ENCODE measurements around the gene UBE2I.
A peak's percentile ranks its signal among the peaks of the same experiment; 100 is the strongest.
"Not testable (repeated sequence)": the region's sequence is repeated elsewhere in the genome, so short reads cannot be mapped to it uniquely, and the experiment has no call there.

The UBE2I gene

GRCh38 chr16:1292808-1293207 is 16.6 kb upstream of the UBE2I start:
- H3K9me3 ChIP-seq (ENCODE audit: control insufficient read depth in 1 of 2, low read length in 2 of 2); H3K27ac ChIP-seq (ENCODE audit: low read depth, low read length); H3K9ac ChIP-seq (ENCODE audit: low read depth in 1 of 2, low read length in 2 of 2); H3K4me3 ChIP-seq (ENCODE audit: low read depth in 1 of 2, low read length in 2 of 2); H3K36me3 ChIP-seq (ENCODE audit: control insufficient read depth in 1 of 2, insufficient read depth in 2 of 2, low read length in 2 of 2): not testable (repeated sequence)
- Histone ChIP-seq H3K27me3 (ENCODE audit: control insufficient read depth in 1 of 2, insufficient read depth in 2 of 2, low read length in 2 of 2) (peaks cover 16 to 25% of the 10 kb centered on the region in 2 donors), H3K4me1 (ENCODE audit: control insufficient read depth in 1 of 2, insufficient read depth in 2 of 2, low read length in 2 of 2) (peaks cover 7 to 14% of the 10 kb centered on the region in 2 donors)

GRCh38 chr16:1293921-1294656 is 15.3 kb upstream of the UBE2I start:
- Histone ChIP-seq H3K27me3 (ENCODE audit: control insufficient read depth in 1 of 2, insufficient read depth in 2 of 2, low read length in 2 of 2) (peaks cover 6 to 16% of the 10 kb centered on the region in 2 donors), H3K4me3 (ENCODE audit: low read depth in 1 of 2, low read length in 2 of 2) (no peak overlapping the region), H3K9me3 (ENCODE audit: control insufficient read depth in 1 of 2, low read length in 2 of 2) (no peaks in the 10 kb centered on the region), H3K36me3 (ENCODE audit: control insufficient read depth in 1 of 2, insufficient read depth in 2 of 2, low read length in 2 of 2) (no peaks in the 10 kb centered on the region), H3K4me1 (ENCODE audit: control insufficient read depth in 1 of 2, insufficient read depth in 2 of 2, low read length in 2 of 2) (peaks cover 9% of the 10 kb centered on the region in 2 donors), H3K27ac (ENCODE audit: low read depth, low read length) (no peak overlapping the region), H3K9ac (ENCODE audit: low read depth in 1 of 2, low read length in 2 of 2) (no peak overlapping the region)

DNA sequence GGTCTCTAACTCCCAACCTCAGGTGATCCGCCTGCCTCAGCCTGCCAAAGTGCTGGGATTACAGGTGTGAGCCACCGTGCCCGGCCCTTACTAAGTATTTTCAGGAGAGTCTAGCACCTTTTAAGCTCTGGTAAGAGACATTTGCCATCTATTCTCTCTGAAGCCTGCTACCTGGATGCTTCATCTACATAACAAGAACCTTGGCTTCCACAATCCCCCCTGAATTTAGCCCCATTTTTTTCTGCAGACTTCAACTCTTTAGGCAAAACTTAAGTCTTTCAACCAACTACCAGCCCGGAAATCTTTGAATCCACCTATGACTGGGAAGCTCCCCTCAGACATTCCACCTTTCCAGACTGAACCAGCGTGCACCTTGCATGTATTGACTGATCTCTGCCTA is 14.0 kb upstream of the UBE2I start:
- peaks cover 0 to 19% of the 10 kb centered on the region in 2 donors for H3K27me3 ChIP-seq (ENCODE audit: control insufficient read depth in 1 of 2, insufficient read depth in 2 of 2, low read length in 2 of 2)

DNA sequence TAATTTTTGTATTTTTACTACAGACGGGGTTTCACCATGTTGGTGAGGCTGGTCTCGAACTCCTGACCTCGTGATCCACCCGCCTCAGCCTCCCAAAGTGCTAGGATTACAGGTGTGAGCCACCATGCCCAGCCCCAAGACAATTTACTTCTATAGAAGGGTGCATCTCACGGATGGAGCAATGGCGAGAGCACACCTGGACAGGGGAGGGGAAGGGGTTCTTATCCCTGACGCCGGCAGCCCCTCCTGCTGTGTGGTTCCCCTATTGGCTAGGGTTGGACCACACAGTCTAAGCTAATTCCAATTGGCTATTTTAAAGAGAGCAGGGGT is 12.8 kb upstream of the UBE2I start:
- H3K4me3 ChIP-seq (ENCODE audit: low read depth in 1 of 2, low read length in 2 of 2): not testable (repeated sequence)

More for the DNA sequence above, 14.0 kb upstream of the UBE2I start:
- Histone ChIP-seq H3K27ac (ENCODE audit: low read depth, low read length) (no peak overlapping the region), H3K9me3 (ENCODE audit: control insufficient read depth in 1 of 2, low read length in 2 of 2) (no peaks in the 10 kb centered on the region), H3K9ac (ENCODE audit: low read depth in 1 of 2, low read length in 2 of 2) (no peak overlapping the region), H3K4me3 (ENCODE audit: low read depth in 1 of 2, low read length in 2 of 2) (no peak overlapping the region), H3K4me1 (ENCODE audit: control insufficient read depth in 1 of 2, insufficient read depth in 2 of 2, low read length in 2 of 2) (peaks cover 12 to 14% of the 10 kb centered on the region in 2 donors), H3K36me3 (ENCODE audit: control insufficient read depth in 1 of 2, insufficient read depth in 2 of 2, low read length in 2 of 2) (no peaks in the 10 kb centered on the region)

GRCh38 chr16:1297018-1297696 is 12.3 kb upstream of the UBE2I start:
- peaks cover 0 to 18% of the 10 kb centered on the region in 2 donors for H3K27me3 ChIP-seq (ENCODE audit: control insufficient read depth in 1 of 2, insufficient read depth in 2 of 2, low read length in 2 of 2)
- H3K9me3 ChIP-seq (ENCODE audit: control insufficient read depth in 1 of 2, low read length in 2 of 2): no peaks in the 10 kb centered on the region
- peaks cover 12 to 15% of the 10 kb centered on the region in 2 donors for H3K4me1 ChIP-seq (ENCODE audit: control insufficient read depth in 1 of 2, insufficient read depth in 2 of 2, low read length in 2 of 2)
- no peaks in the 10 kb centered on the region for H3K36me3 ChIP-seq (ENCODE audit: control insufficient read depth in 1 of 2, insufficient read depth in 2 of 2, low read length in 2 of 2)
- no peak overlapping the region for H3K27ac ChIP-seq (ENCODE audit: low read depth, low read length)
- H3K4me3 ChIP-seq (ENCODE audit: low read depth in 1 of 2, low read length in 2 of 2): no peak overlapping the region
- H3K9ac ChIP-seq (ENCODE audit: low read depth in 1 of 2, low read length in 2 of 2): peak overlapping the region in 1 of 2 donors; percentile 25

More for the DNA sequence above, 12.8 kb upstream of the UBE2I start:
- not testable (repeated sequence) for H3K9me3 ChIP-seq (ENCODE audit: control insufficient read depth in 1 of 2, low read length in 2 of 2); H3K36me3 ChIP-seq (ENCODE audit: control insufficient read depth in 1 of 2, insufficient read depth in 2 of 2, low read length in 2 of 2); H3K27ac ChIP-seq (ENCODE audit: low read depth, low read length)
- Histone ChIP-seq H3K4me1 (ENCODE audit: control insufficient read depth in 1 of 2, insufficient read depth in 2 of 2, low read length in 2 of 2) (peaks cover 12 to 16% of the 10 kb centered on the region in 2 donors), H3K9ac (ENCODE audit: low read depth in 1 of 2, low read length in 2 of 2) (peak overlapping the region in 1 of 2 donors; percentile 25), H3K27me3 (ENCODE audit: control insufficient read depth in 1 of 2, insufficient read depth in 2 of 2, low read length in 2 of 2) (peaks cover 0 to 19% of the 10 kb centered on the region in 2 donors)

DNA sequence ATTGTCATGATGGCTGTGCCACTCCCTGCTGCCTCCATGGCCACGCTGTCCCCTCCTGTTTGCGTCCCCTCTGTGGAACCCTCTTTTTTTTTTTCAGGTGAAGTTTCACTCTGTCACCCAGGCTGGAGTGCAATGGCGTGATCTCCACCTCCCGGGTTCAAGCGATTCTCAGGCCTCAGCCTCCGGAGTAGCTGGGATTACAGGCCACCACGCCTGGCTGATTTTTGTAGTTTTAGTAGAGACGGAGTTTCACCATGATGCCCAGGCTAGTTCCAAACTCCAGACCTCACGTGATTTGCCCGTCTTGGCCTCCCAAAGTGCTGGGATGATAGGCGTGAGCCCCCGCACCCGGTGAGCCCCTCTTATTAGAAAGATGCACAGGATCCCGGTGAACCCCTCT is 11.0 kb upstream of the UBE2I start:
- Histone ChIP-seq H3K27ac (ENCODE audit: low read depth, low read length) (no peak overlapping the region), H3K9ac (ENCODE audit: low read depth in 1 of 2, low read length in 2 of 2) (no peak overlapping the region), H3K9me3 (ENCODE audit: control insufficient read depth in 1 of 2, low read length in 2 of 2) (no peaks in the 10 kb centered on the region), H3K4me3 (ENCODE audit: low read depth in 1 of 2, low read length in 2 of 2) (no peak overlapping the region), H3K36me3 (ENCODE audit: control insufficient read depth in 1 of 2, insufficient read depth in 2 of 2, low read length in 2 of 2) (no peaks in the 10 kb centered on the region), H3K27me3 (ENCODE audit: control insufficient read depth in 1 of 2, insufficient read depth in 2 of 2, low read length in 2 of 2) (peaks cover 0 to 18% of the 10 kb centered on the region in 2 donors), H3K4me1 (ENCODE audit: control insufficient read depth in 1 of 2, insufficient read depth in 2 of 2, low read length in 2 of 2) (peaks cover 15 to 21% of the 10 kb centered on the region in 2 donors)

- no peaks in the 10 kb centered on the region for H3K9me3 ChIP-seq (ENCODE audit: control insufficient read depth in 1 of 2, low read length in 2 of 2)
- no peak overlapping the region for H3K27ac ChIP-seq (ENCODE audit: low read depth, low read length)
- H3K9ac ChIP-seq (ENCODE audit: low read depth in 1 of 2, low read length in 2 of 2): peak overlapping the region in 1 of 2 donors; percentile 7
- peaks cover 15 to 29% of the 10 kb centered on the region in 2 donors for H3K4me1 ChIP-seq (ENCODE audit: control insufficient read depth in 1 of 2, insufficient read depth in 2 of 2, low read length in 2 of 2)
- peaks cover 0 to 18% of the 10 kb centered on the region in 2 donors for H3K27me3 ChIP-seq (ENCODE audit: control insufficient read depth in 1 of 2, insufficient read depth in 2 of 2, low read length in 2 of 2)
- peak overlapping the region in 1 of 2 donors; percentile 41 for H3K4me3 ChIP-seq (ENCODE audit: low read depth in 1 of 2, low read length in 2 of 2)
- H3K36me3 ChIP-seq (ENCODE audit: control insufficient read depth in 1 of 2, insufficient read depth in 2 of 2, low read length in 2 of 2): no peaks in the 10 kb centered on the region
Observed at GRCh38 chr16:1299012-1299867, 10.2 kb upstream of the UBE2I start.

DNA sequence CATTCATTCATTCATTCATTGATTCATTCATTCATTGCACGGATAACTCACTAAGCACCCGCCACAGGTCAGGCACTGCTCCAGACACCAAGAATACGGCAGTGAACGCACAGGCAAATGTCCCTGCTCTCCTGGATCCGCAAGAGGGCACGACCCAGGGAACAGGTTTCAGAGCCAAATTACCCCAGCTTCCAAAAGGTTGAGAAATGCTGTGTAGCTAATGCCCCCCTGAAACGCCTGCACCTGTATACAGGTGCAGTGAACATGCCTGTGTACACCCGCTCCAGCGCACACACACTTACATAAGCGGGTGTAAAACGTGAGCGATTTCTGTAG is 9.6 kb upstream of the UBE2I start:
- Histone ChIP-seq H3K9ac (ENCODE audit: low read depth in 1 of 2, low read length in 2 of 2) (no peak overlapping the region), H3K4me3 (ENCODE audit: low read depth in 1 of 2, low read length in 2 of 2) (peak overlapping the region in 1 of 2 donors; percentile 41), H3K27ac (ENCODE audit: low read depth, low read length) (no peak overlapping the region), H3K9me3 (ENCODE audit: control insufficient read depth in 1 of 2, low read length in 2 of 2) (no peaks in the 10 kb centered on the region), H3K4me1 (ENCODE audit: control insufficient read depth in 1 of 2, insufficient read depth in 2 of 2, low read length in 2 of 2) (peaks cover 15 to 30% of the 10 kb centered on the region in 2 donors), H3K27me3 (ENCODE audit: control insufficient read depth in 1 of 2, insufficient read depth in 2 of 2, low read length in 2 of 2) (peaks cover 0 to 18% of the 10 kb centered on the region in 2 donors), H3K36me3 (ENCODE audit: control insufficient read depth in 1 of 2, insufficient read depth in 2 of 2, low read length in 2 of 2) (no peaks in the 10 kb centered on the region)

DNA sequence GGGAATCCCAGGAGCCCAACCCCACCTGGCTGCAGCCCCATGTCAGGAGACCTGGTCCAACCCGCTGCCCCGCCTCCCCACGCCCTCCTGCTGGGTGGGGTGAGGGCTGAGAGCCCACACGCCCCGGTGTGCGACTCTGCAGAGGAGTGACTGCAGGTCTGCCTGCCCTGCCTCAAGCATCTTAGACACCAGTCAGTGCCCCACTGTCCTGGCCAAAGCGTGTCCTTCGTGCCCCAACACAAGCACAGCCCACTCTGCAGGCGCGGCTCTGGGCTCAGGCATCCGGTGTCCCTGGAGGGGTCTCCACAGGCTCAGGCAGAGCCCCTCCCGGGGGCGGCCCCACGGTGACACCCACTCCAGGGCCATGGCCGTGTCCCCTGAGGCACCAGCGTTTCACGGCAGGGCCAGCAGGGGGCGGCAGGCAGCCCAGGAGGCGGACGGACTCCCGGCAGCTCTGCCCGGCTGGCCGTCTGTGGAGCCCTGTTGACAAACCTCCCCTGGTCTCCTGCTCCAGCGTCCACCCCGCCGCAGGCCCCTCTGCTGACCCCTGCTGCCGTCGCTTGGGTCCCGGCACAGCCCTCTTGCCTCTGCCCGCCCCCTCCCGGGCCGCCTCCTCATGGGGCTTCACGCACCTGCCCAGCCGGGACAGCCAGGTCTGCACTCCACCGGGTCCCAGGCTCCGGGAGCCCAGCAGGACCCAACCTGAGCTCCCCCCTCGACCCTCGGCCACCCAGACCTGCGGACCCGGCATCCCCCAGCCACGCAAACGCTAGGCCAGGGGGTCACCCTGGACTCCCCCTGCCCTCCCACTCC is 8.6 kb upstream of the UBE2I start:
- Histone ChIP-seq H3K4me1 (ENCODE audit: control insufficient read depth in 1 of 2, insufficient read depth in 2 of 2, low read length in 2 of 2) (peaks cover 15 to 30% of the 10 kb centered on the region in 2 donors), H3K9ac (ENCODE audit: low read depth in 1 of 2, low read length in 2 of 2) (peak overlapping the region; percentile 12 to 25), H3K27me3 (ENCODE audit: control insufficient read depth in 1 of 2, insufficient read depth in 2 of 2, low read length in 2 of 2) (peaks cover 0 to 18% of the 10 kb centered on the region in 2 donors), H3K36me3 (ENCODE audit: control insufficient read depth in 1 of 2, insufficient read depth in 2 of 2, low read length in 2 of 2) (no peaks in the 10 kb centered on the region), H3K4me3 (ENCODE audit: low read depth in 1 of 2, low read length in 2 of 2) (peak overlapping the region; percentile 43 to 48), H3K27ac (ENCODE audit: low read depth, low read length) (no peak overlapping the region), H3K9me3 (ENCODE audit: control insufficient read depth in 1 of 2, low read length in 2 of 2) (no peaks in the 10 kb centered on the region)
